Progenitor cell of endocrine pancreas (in vitro differentiated cells): ENCODE data around the gene ASPG. TPM values are rescaled to one million over a fixed set of nuclear protein-coding genes. Genes with fewer than 3 reads are reported as not detected.
"Not testable (repeated sequence)": the region's sequence is repeated elsewhere in the genome, so short reads cannot be mapped to it uniquely, and the experiment has no call there.

ENCODE experiments used
- DNase-seq: peaks from one replicate; pipeline ENCODE4 v3.0.0; 2021; ENCODE audit warnings: low spot score; ENCODE audit not compliant: unreplicated experiment
- H3K27ac Mint-ChIP-seq: 2 replicates; pipeline ENCODE4 v1.8.0; 2021; ENCODE audit warnings: mild to moderate bottlenecking, moderate library complexity, mixed read lengths
- H3K27me3 Mint-ChIP-seq: 2 replicates; pipeline ENCODE4 v1.8.0; 2021; ENCODE audit warnings: mixed read lengths
- H3K36me3 Mint-ChIP-seq: 2 replicates; pipeline ENCODE4 v1.8.0; 2022; ENCODE audit warnings: mixed read lengths; ENCODE audit not compliant: insufficient read depth
- H3K4me1 Mint-ChIP-seq: 2 replicates; pipeline ENCODE4 v1.8.0; 2021; ENCODE audit warnings: low read depth, mixed read lengths
- H3K4me3 Mint-ChIP-seq: 2 replicates; pipeline ENCODE4 v1.8.0; 2021; ENCODE audit warnings: low read depth, mild to moderate bottlenecking, moderate library complexity, mixed read lengths
- H3K9me3 Mint-ChIP-seq: 2 replicates; pipeline ENCODE4 v1.8.0; 2021; ENCODE audit warnings: low read depth, mixed read lengths
- CTCF ChIP-seq: fragments of 200-600 bp; sonication (generic); IDR thresholded peaks from one replicate; pipeline ENCODE4 v1.5.0; 2021; ENCODE audit warnings: antibody characterized with exemption, mild to moderate bottlenecking; ENCODE audit not compliant: unreplicated experiment
- total RNA-seq: library from RNA; stranded (reverse); gene quantifications from 2 replicates; pipeline ENCODE4 v1.2.1, GENCODE V29; 2021

ASPG gene
- total RNA-seq, 1 donor from 2014 or later: not detected

GRCh38 chr14:104151566-104152245 lies 66.2 kb downstream of the ASPG start:
- H3K4me1 Mint-ChIP-seq: peaks cover 12% of the 10 kb centered on the region
- H3K4me3 Mint-ChIP-seq: no peak overlapping the region
- no peaks in the 10 kb centered on the region for H3K36me3 Mint-ChIP-seq
- no peaks in the 10 kb centered on the region for H3K9me3 Mint-ChIP-seq
- no peak for DNase-seq
- H3K27me3 Mint-ChIP-seq: no peaks in the 10 kb centered on the region
- no peak for TF ChIP-seq CTCF
- H3K27ac Mint-ChIP-seq: peak overlapping the region; percentile 64

DNA sequence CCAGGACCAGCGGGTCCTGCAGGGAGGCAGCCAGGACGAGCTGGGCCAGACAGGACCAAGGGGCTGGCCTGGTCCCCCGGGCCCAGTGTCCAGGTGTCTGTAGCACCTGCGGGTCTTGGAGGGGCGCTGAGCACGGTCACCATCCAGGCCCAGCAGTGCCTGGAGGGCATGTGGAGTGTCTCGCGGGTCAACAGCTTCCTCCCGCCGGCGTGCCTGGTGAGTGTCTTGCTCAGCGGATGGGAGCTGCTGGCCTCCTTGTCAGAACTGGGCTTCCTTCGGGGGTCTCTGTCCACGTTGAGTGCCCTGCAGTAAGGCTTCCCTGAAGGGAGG lies 66.7 kb downstream of the ASPG start:
- no peaks in the 10 kb centered on the region for H3K9me3 Mint-ChIP-seq
- no peak for TF ChIP-seq CTCF
- no peaks in the 10 kb centered on the region for H3K36me3 Mint-ChIP-seq
- no peaks in the 10 kb centered on the region for H3K27me3 Mint-ChIP-seq
- H3K4me1 Mint-ChIP-seq: peaks cover 12% of the 10 kb centered on the region
- no peak overlapping the region for H3K27ac Mint-ChIP-seq
- no peak for DNase-seq
- H3K4me3 Mint-ChIP-seq: no peak overlapping the region

DNA sequence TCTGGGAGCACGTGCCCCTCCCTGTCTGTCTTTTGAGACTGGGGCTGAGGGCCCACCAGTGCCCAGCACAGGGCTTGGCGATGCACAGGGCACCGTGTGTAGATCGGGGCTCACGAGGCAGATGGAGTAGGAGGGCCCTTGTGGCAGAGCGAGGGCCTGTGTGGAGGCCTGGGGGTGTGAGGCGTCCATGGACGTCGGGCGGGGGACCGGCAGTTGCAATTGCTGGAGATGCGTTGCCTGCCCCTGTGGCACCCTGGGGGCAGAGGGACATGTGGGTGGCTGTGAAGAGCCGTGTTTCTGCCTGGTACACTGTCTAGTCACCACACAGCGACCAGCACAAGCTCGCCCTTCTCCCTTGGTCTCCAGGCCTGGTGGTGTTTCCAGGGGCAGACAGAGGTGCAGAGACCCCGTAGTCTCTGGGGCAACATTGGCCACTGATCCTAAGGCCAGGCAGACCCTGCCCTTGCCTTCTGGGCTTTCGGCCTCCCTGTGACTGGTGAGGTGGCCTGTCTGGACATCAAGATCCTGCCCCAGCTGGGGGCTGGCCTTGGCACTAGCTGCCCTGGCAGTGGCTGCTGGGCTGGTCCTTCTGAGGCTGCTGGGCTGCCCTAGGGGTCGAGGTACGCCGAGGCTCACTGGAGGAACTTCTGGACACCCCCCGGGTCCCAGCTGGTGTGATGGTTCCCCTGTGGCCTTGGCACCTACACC lies 67.3 kb downstream of the ASPG start:
- Mint-ChIP-seq H3K4me1 (peaks cover 8% of the 10 kb centered on the region), H3K27ac (no peak overlapping the region), H3K36me3 (no peaks in the 10 kb centered on the region), H3K27me3 (no peaks in the 10 kb centered on the region), H3K9me3 (no peaks in the 10 kb centered on the region), H3K4me3 (no peak overlapping the region)
- TF ChIP-seq CTCF: no peak
- DNase-seq: no peak

DNA sequence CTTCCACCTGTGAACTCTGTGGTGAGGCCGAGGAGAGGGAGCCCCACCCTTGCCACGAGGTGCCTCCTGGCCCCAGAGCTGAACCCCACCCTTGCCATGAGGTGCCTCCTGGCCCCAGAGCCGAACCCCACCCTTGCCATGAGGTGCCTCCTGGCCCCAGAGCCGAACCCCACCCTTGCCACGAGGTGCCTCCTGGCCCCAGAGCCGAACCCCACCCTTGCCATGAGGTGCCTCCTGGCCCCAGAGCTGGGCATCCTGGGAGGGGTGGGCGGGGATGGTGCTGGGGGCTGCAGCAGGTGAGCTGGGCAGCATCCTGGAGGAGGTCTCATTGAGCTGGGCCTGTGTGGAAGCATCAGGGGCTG lies 67.9 kb downstream of the ASPG start:
- not testable (repeated sequence) for DNase-seq, H3K27ac Mint-ChIP-seq, H3K4me3 Mint-ChIP-seq, H3K9me3 Mint-ChIP-seq, H3K4me1 Mint-ChIP-seq, H3K27me3 Mint-ChIP-seq, H3K36me3 Mint-ChIP-seq

DNA sequence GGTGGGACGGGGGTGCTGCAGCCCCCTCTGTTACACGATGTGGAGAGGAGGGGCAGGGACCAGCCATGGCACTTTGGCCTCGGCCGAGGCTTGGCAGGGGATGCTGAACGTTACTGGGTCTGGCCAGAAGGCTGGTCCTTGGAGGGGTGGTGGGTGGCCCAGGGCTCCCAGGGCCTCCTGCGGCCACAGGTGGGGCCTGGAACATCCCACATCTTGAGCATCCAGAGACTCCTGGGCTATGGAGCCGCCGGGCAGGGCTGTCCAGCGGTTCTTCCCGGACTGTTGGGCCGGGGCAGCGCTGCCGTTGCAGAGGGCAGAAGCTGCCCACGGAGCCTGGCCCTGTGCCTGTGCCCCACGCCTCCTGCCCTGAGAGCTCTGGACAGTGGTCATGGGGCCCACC lies 68.7 kb downstream of the ASPG start:
- Mint-ChIP-seq H3K27me3 (no peaks in the 10 kb centered on the region), H3K4me1 (no peaks in the 10 kb centered on the region), H3K9me3 (no peaks in the 10 kb centered on the region), H3K27ac (no peak overlapping the region), H3K4me3 (no peak overlapping the region), H3K36me3 (no peaks in the 10 kb centered on the region)
- no peak for TF ChIP-seq CTCF
- no peak for DNase-seq

GRCh38 chr14:104155513-104155912 lies 70.0 kb downstream of the ASPG start:
- Mint-ChIP-seq H3K27me3 (no peaks in the 10 kb centered on the region), H3K9me3 (no peaks in the 10 kb centered on the region), H3K4me1 (no peaks in the 10 kb centered on the region), H3K27ac (no peak overlapping the region), H3K36me3 (no peaks in the 10 kb centered on the region), H3K4me3 (no peak overlapping the region)
- no peak for DNase-seq
- no peak for TF ChIP-seq CTCF
